ENCODE data around the gene CD1E. TPM values are rescaled to one million over a fixed set of nuclear protein-coding genes. Genes with fewer than 3 reads are reported as not detected.

Gene CD1E
- total and polyA plus RNA-seq, 2 donors (not counting 1 experiment from before 2014, with no cell fraction given), result not detected

- Histone ChIP-seq H3K27ac (ENCODE audit: low read length in 2 of 2) (no peak overlapping the region), H3K36me3 (replicated peaks in 1 of 2; ENCODE audit: control extremely low read depth in 1 of 2, control insufficient read depth in 1 of 2, extremely low read depth in 1 of 2, insufficient read depth in 2 of 2, low read length in 1 of 2) (no peaks in the 10 kb centered on the region), H3K79me2 (ENCODE audit: control insufficient read depth, insufficient read depth, low read length) (no peaks in the 10 kb centered on the region), H3K4me3 (ENCODE audit: control extremely low read depth in 1 of 5, extremely low read depth in 1 of 5, insufficient read depth in 1 of 5, low read depth in 2 of 5, low read length in 4 of 5) (no peak overlapping the region), H3K4me1 (ENCODE audit: control insufficient read depth in 2 of 2, insufficient read depth in 2 of 2, low read length in 2 of 2) (peaks cover 13 to 16% of the 10 kb centered on the region in 2 donors), H3K9ac (ENCODE audit: low read length) (no peak overlapping the region), H2AFZ (ENCODE audit: insufficient read depth, low read depth, low read length, poor library complexity, severe bottlenecking) (no peak overlapping the region), H4K20me1 (ENCODE audit: control insufficient read depth, insufficient read depth, low read length, poor library complexity, severe bottlenecking) (no peaks in the 10 kb centered on the region), H3K4me2 (replicated peaks; ENCODE audit: low read depth, low read length, poor library complexity, severe bottlenecking) (no peak overlapping the region), H3K9me3 (ENCODE audit: control extremely low read depth in 1 of 3, control insufficient read depth in 2 of 3, insufficient read depth in 1 of 3, low read length in 2 of 3) (no peaks in the 10 kb centered on the region), H3K27me3 (replicated peaks in 1 of 4; ENCODE audit: control extremely low read depth in 1 of 4, control insufficient read depth in 3 of 4, insufficient read depth in 4 of 4, low read length in 3 of 4) (peaks cover 0 to 3% (median 0%) of the 10 kb centered on the region in 4 experiments)
- ChIA-PET POLR2A (no interaction called here), CTCF (no interaction called here)
- Mint-ChIP-seq H3K27me3 (no peaks in the 10 kb centered on the region), H3K9me3 (ENCODE audit: insufficient read depth) (no peaks in the 10 kb centered on the region), H3K4me1 (peaks cover 20% of the 10 kb centered on the region), H3K27ac (no peak overlapping the region), H3K4me3 (no peak overlapping the region)
- TF ChIP-seq EZH2 (IDR thresholded peaks at IDR 0.05; ENCODE audit: borderline replicate concordance, insufficient read depth, low read depth, low read length, poor library complexity, severe bottlenecking), result no peak
- TF ChIP-seq, protein P1, sequence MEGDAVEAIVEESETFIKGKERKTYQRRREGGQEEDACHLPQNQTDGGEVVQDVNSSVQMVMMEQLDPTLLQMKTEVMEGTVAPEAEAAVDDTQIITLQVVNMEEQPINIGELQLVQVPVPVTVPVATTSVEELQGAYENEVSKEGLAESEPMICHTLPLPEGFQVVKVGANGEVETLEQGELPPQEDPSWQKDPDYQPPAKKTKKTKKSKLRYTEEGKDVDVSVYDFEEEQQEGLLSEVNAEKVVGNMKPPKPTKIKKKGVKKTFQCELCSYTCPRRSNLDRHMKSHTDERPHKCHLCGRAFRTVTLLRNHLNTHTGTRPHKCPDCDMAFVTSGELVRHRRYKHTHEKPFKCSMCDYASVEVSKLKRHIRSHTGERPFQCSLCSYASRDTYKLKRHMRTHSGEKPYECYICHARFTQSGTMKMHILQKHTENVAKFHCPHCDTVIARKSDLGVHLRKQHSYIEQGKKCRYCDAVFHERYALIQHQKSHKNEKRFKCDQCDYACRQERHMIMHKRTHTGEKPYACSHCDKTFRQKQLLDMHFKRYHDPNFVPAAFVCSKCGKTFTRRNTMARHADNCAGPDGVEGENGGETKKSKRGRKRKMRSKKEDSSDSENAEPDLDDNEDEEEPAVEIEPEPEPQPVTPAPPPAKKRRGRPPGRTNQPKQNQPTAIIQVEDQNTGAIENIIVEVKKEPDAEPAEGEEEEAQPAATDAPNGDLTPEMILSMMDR (IDR thresholded peaks at IDR 0.05), result no peak
- ATAC-seq (ENCODE audit: low read depth), result no peak
- WGBS (ENCODE audit: insufficient coverage), result 96% methylated on average over 10 of the region's 10 CpGs
- intact Hi-C loops (cut with micrococcal nuclease), result no loop called here
- DNase-seq, result no peak
These were observed 2.1 kb downstream of the CD1E start for GRCh38 chr1:158355773-158356285.

DNA sequence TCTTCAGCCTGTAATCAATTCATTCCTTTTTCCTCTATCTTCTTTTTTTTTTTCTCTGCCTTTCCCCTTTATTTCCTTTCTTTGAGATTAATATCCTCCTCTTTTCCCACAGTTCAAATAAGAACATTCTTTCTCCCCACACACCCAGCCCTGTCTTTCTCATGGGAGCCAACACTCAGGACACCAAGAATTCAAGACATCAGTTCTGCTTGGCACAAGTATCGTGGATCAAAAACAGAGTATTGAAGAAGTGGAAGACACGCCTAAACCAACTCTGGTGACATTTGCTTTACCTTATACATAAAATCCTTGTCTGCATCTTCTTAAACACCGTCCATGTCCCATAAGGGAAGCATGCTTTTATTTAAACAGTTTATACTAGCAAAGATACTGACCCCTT is 2.9 kb downstream of the CD1E start:
- no peaks in the 10 kb centered on the region for H4K20me1 ChIP-seq (ENCODE audit: control insufficient read depth, insufficient read depth, low read length, poor library complexity, severe bottlenecking)
- no peak overlapping the region for H3K4me2 ChIP-seq (replicated peaks; ENCODE audit: low read depth, low read length, poor library complexity, severe bottlenecking)
- Mint-ChIP-seq H3K9me3 (ENCODE audit: insufficient read depth) (no peaks in the 10 kb centered on the region), H3K4me1 (peaks cover 20% of the 10 kb centered on the region), H3K4me3 (no peak overlapping the region), H3K27me3 (no peaks in the 10 kb centered on the region), H3K27ac (no peak overlapping the region)
- H3K36me3 ChIP-seq (replicated peaks in 1 of 2; ENCODE audit: control extremely low read depth in 1 of 2, control insufficient read depth in 1 of 2, extremely low read depth in 1 of 2, insufficient read depth in 2 of 2, low read length in 1 of 2), result no peaks in the 10 kb centered on the region
- intact Hi-C loops (cut with micrococcal nuclease), result no loop called here
- DNase-seq (no peak), ATAC-seq (ENCODE audit: low read depth) (no peak)
- H3K27ac ChIP-seq (ENCODE audit: low read length in 2 of 2), result no peak overlapping the region
- peaks cover 13 to 16% of the 10 kb centered on the region in 2 donors for H3K4me1 ChIP-seq (ENCODE audit: control insufficient read depth in 2 of 2, insufficient read depth in 2 of 2, low read length in 2 of 2)
- peaks cover 0 to 3% (median 0%) of the 10 kb centered on the region in 4 experiments for H3K27me3 ChIP-seq (replicated peaks in 1 of 4; ENCODE audit: control extremely low read depth in 1 of 4, control insufficient read depth in 3 of 4, insufficient read depth in 4 of 4, low read length in 3 of 4)
- no peaks in the 10 kb centered on the region for H3K79me2 ChIP-seq (ENCODE audit: control insufficient read depth, insufficient read depth, low read length)
- H3K9me3 ChIP-seq (ENCODE audit: control extremely low read depth in 1 of 3, control insufficient read depth in 2 of 3, insufficient read depth in 1 of 3, low read length in 2 of 3), result no peaks in the 10 kb centered on the region
- 100% methylated on average over 2 of the region's 3 CpGs for WGBS (ENCODE audit: insufficient coverage)
- POLR2A ChIA-PET, result no interaction called here
- no peak overlapping the region for H3K4me3 ChIP-seq (ENCODE audit: control extremely low read depth in 1 of 5, extremely low read depth in 1 of 5, insufficient read depth in 1 of 5, low read depth in 2 of 5, low read length in 4 of 5)
- no peak overlapping the region for H2AFZ ChIP-seq (ENCODE audit: insufficient read depth, low read depth, low read length, poor library complexity, severe bottlenecking)
- TF ChIP-seq, protein P1 (IDR thresholded peaks at IDR 0.05), result no peak
- no peak for TF ChIP-seq EZH2 (IDR thresholded peaks at IDR 0.05; ENCODE audit: borderline replicate concordance, insufficient read depth, low read depth, low read length, poor library complexity, severe bottlenecking)
- CTCF ChIA-PET, result interaction anchor here (0.8 kb wide), 1 partner anchor 153 kb away, joined by 3 read pairs; no protein-coding TSS in a partner anchor
- H3K9ac ChIP-seq (ENCODE audit: low read length), result no peak overlapping the region
